K562 (cell line): ENCODE measurements around the gene ANKRD12. TPM values are rescaled to one million over a fixed set of nuclear protein-coding genes. Genes with fewer than 3 reads are reported as not detected.

ENCODE experiments used
- ATAC-seq: fragments of 200-7000 bp; cut with Tn5 transposase; 3 replicates; pipeline ENCODE4 v1.9.1; 2020; ENCODE audit warnings: moderate library complexity
- BruUV-seq: library from RNA; stranded (reverse); fragments of 400-500 nt; replicated peaks from 2 replicates; lab custom pipeline; 2021; lab: Mats Ljungman, UMichigan
- CTCF ChIA-PET: fragments of 300-600 bp; formaldehyde crosslinking; extraction: SDS; loops from one replicate; lab custom pipeline; 2021; ENCODE audit warnings: low intra/inter-chr PET ratio; lab: Yijun Ruan, JAX
- POLR2A ChIA-PET: fragments of 300-600, 350-650 bp; sonication (Branson Sonifier 250); formaldehyde crosslinking; extraction: SDS; loops from one replicate; lab custom pipeline; 2021; ENCODE audit warnings: antibody characterized with exemption, inconsistent platforms; lab: Yijun Ruan, JAX
- DNase-seq, 4 experiments: peaks; one replicate each; pipeline versions ENCODE4 v3.0.0 to v3.0.0-alpha.2; 2011 to 2018; ENCODE audit warnings: low spot score in 3 of 4, mixed read lengths in 3 of 4; ENCODE audit errors: extremely low read depth in 1 of 4
- FAIRE-seq: peaks from 2 replicates; lab custom pipeline; 2011; peaks lifted over from hg19 to GRCh38; lab: Jason Lieb, UNC
- H2AFZ ChIP-seq: 2 replicates; pipeline ENCODE4 v1.6.0; 2011; ENCODE audit warnings: low read depth, low read length, control low read depth, inconsistent platforms
- H3K27ac ChIP-seq: fragments of 200-600 bp; 3 replicates; pipeline ENCODE4 v1.8.0; 2011; ENCODE audit warnings: low read depth, mild to moderate bottlenecking, control low read depth, inconsistent platforms, low read length, moderate library complexity, mixed read lengths; ENCODE audit errors: extremely low read depth
- H3K27me3 ChIP-seq, 2 experiments: fragments of 300-600 bp in 1 of 2; 2 replicates in 1 of 2; 3 replicates in 1 of 2; pipeline versions ENCODE4 v1.6.0 to v1.8.0; 2011; ENCODE audit warnings: inconsistent platforms in 2 of 2, low read length in 2 of 2, mild to moderate bottlenecking in 1 of 2, mixed read lengths in 1 of 2, moderate library complexity in 1 of 2; ENCODE audit not compliant: control insufficient read depth in 2 of 2, insufficient read depth in 2 of 2
- H3K36me3 ChIP-seq: fragments of 300-600 bp; 3 replicates; pipeline ENCODE4 v1.8.0; 2011; ENCODE audit warnings: mild to moderate bottlenecking, low read length, inconsistent platforms; ENCODE audit not compliant: control insufficient read depth, insufficient read depth
- H3K4me1 ChIP-seq, 2 experiments: fragments of 200-600 bp in 1 of 2; replicated peaks in 1 of 2; 2 replicates in 1 of 2; 3 replicates in 1 of 2; pipeline versions ENCODE4 v1.5.1 to v1.8.0; 2011; ENCODE audit warnings: inconsistent platforms in 2 of 2, low read length in 2 of 2, mild to moderate bottlenecking in 1 of 2, mixed read lengths in 1 of 2, moderate library complexity in 1 of 2; ENCODE audit not compliant: control insufficient read depth in 2 of 2, insufficient read depth in 2 of 2
- H3K4me2 ChIP-seq: 2 replicates; pipeline ENCODE4 v1.6.1; 2011; ENCODE audit warnings: low read length, control low read depth, inconsistent platforms, mixed read lengths; ENCODE audit not compliant: insufficient read depth
- H3K4me3 ChIP-seq: fragments of 200-600 bp; sonication (generic), shearing (Covaris generic); 2 replicates; pipeline ENCODE4 v1.5.1; 2016; ENCODE audit warnings: control low read depth, inconsistent platforms
- H3K79me2 ChIP-seq: fragments of 200-600 bp; 3 replicates; pipeline ENCODE4 v1.8.0; 2011; ENCODE audit warnings: low read length, inconsistent platforms; ENCODE audit not compliant: control insufficient read depth, insufficient read depth
- H3K9ac ChIP-seq, 2 experiments: 2 replicates each; pipeline versions ENCODE4 v1.6.0 to v1.6.1; 2011; ENCODE audit warnings: low read depth in 2 of 2, low read length in 2 of 2, control low read depth in 1 of 2, inconsistent platforms in 1 of 2, mild to moderate bottlenecking in 1 of 2, mixed read lengths in 1 of 2; ENCODE audit not compliant: insufficient read depth in 1 of 2
- H3K9me1 ChIP-seq: one replicate; pipeline ENCODE4 v1.6.0; 2011; ENCODE audit warnings: inconsistent platforms, mild to moderate bottlenecking, low read length, moderate library complexity; ENCODE audit not compliant: control insufficient read depth, insufficient read depth
- H3K9me3 ChIP-seq: replicated peaks from 2 replicates; pipeline ENCODE4 v1.5.1; 2011; ENCODE audit warnings: low read depth, low read length, inconsistent platforms; ENCODE audit not compliant: control insufficient read depth, insufficient read depth
- H4K20me1 ChIP-seq: replicated peaks from 2 replicates; pipeline ENCODE4 v1.6.1; 2011; ENCODE audit warnings: low read length, inconsistent platforms, mixed read lengths; ENCODE audit not compliant: control insufficient read depth, insufficient read depth
- GABPB1 ChIP-seq: sonication (generic); formaldehyde crosslinking; IDR thresholded peaks from 2 replicates; pipeline ENCODE4 v1.8.0; 2022; ENCODE audit warnings: mild to moderate bottlenecking, missing genetic modification reagents
- KLF10 ChIP-seq: fragments of 250-450 bp; sonication (Bioruptor Pico); IDR thresholded peaks from 2 replicates; pipeline ENCODE4 v1.6.1; 2021; ENCODE audit warnings: matching md5 sums
- PCBP2 ChIP-seq: fragments of 200-400 bp; formaldehyde crosslinking; IDR thresholded peaks from 2 replicates; pipeline ENCODE4 v1.6.1; 2018; ENCODE audit warnings: low read length, low read depth, mild to moderate bottlenecking, moderate library complexity; ENCODE audit not compliant: poor library complexity, severe bottlenecking
- PRDM10 ChIP-seq: fragments of 450-650 bp; IDR thresholded peaks from 2 replicates; pipeline ENCODE4 v1.6.1; 2018; ENCODE audit not compliant: partially characterized antibody
- RAD51 ChIP-seq: fragments of 450-650 bp; IDR thresholded peaks from 2 replicates; pipeline ENCODE4 v1.7.1; 2016; ENCODE audit warnings: low read depth, mild to moderate bottlenecking, borderline replicate concordance
- TFE3 ChIP-seq: fragments of 450-650 bp; formaldehyde crosslinking; IDR thresholded peaks from 2 replicates; pipeline ENCODE4 v1.4.0; 2020; ENCODE audit warnings: mild to moderate bottlenecking, mixed read lengths
- ZNF384 ChIP-seq: IDR thresholded peaks from 2 replicates; pipeline ENCODE4 v1.6.1; 2012; ENCODE audit warnings: low read depth, low read length, improper control_type of control experiment
- ZZZ3 ChIP-seq: fragments of 450-650 bp; IDR thresholded peaks from 2 replicates; pipeline ENCODE4 v1.6.1; 2016; ENCODE audit warnings: antibody characterized with exemption, mild to moderate bottlenecking, moderate library complexity
- WGBS: fragments of 100-300 bp; shearing (Covaris generic); methylation state at CpG from one replicate; pipeline ENCODE4 v1.1.6; 2016; ENCODE audit warnings: low coverage, mixed read lengths; ENCODE audit not compliant: insufficient coverage; ENCODE audit errors: missing lambda C conversion rate; 5-methylcytosine and 5-hydroxymethylcytosine counted together
- in situ Hi-C: fragments of 300-500 bp; cut with MboI; formaldehyde crosslinking; loops from 4 replicates; pipeline ENCODE4 v1.15.0; 2018; ENCODE audit warnings: inconsistent platforms, mixed read lengths
- intact Hi-C: fragments of 100-400 bp; cut with micrococcal nuclease; formaldehyde crosslinking; loops from 2 replicates; pipeline ENCODE4 v1.14.2; 2022
- polyA plus RNA-seq, 8 experiments: library from polyadenylated mRNA; depleted of rRNA in 4 of 8; stranded (reverse) in 5 of 8; unstranded in 3 of 8; fragments of >200 nt; fragmentation: Nextera tagmentation in 2 of 8; fragmentation: Illumina TruSeq in 1 of 8; extraction: Ambion mirVana in 2 of 8; extraction: Trizol in 1 of 8; gene quantifications; 2 replicates each; pipeline versions ENCODE4 v1.2.1 to v1.2.3, GENCODE V29; 2011 to 2014; ENCODE audit warnings: inconsistent platforms in 1 of 8, missing spikeins in 1 of 8
- total RNA-seq, 7 experiments: library from RNA; depleted of rRNA in 6 of 7; stranded (reverse); fragments of >200 nt in 6 of 7; fragmentation: Illumina TruSeq in 2 of 7; extraction: Trizol in 2 of 7; gene quantifications; 2 replicates each; pipeline versions ENCODE4 v1.2.1 to v1.2.3, GENCODE V29; 2011 to 2021; ENCODE audit warnings: low replicate concordance in 1 of 7
- TF ChIP-seq, protein P1 (sequence below), 2 experiments: fragments of 450-650 bp; IDR thresholded peaks; 2 replicates each; pipeline ENCODE4 v1.6.1; 2016

ANKRD12 gene
- total and polyA plus RNA-seq, 9 of the 15 experiments (the other 6 are each of a cell fraction or from before 2014, with no cell fraction given): 6.6 to 28.2 (median 16.0) TPM

- no peaks in the 10 kb centered on the region for H3K4me1 ChIP-seq
- H3K4me3 ChIP-seq: no peak overlapping the region
- peak; percentile 65 for ATAC-seq
- no peak overlapping the region for H3K27ac ChIP-seq
- H3K79me2 ChIP-seq: no peaks in the 10 kb centered on the region
- intact Hi-C loops: no loop called here
- no peaks in the 10 kb centered on the region for H3K9me3 ChIP-seq
- BruUV-seq: no TSS peak
- no peak overlapping the region for H3K9ac ChIP-seq
- WGBS: 78% methylated on average over 5 of the region's 5 CpGs
- FAIRE-seq: no peak
- peaks cover 32% of the 10 kb centered on the region; the same call in 2 of the 3 replicates for H3K36me3 ChIP-seq
- H3K9me1 ChIP-seq: no peaks in the 10 kb centered on the region
- in situ Hi-C loops: no loop called here
- H4K20me1 ChIP-seq: no peaks in the 10 kb centered on the region
- CTCF ChIA-PET: no interaction called here
- DNase-seq: peak in 2 of 4 experiments; percentile 13 to 18
- POLR2A ChIA-PET: interaction anchor here (0.6 to 1.0 kb wide), 3 partner anchors 14 to 275 kb away, joined by 3 to 4 read pairs (median 3); no protein-coding TSS in a partner anchor
- H3K4me2 ChIP-seq: no peak overlapping the region
- H2AFZ ChIP-seq: no peak overlapping the region
- H3K27me3 ChIP-seq: no peaks in the 10 kb centered on the region
- TF ChIP-seq PCBP2 (no peak), TFE3 (CRISPR knock-in tag) (peak; percentile 72)
These were observed 68.1 kb downstream of the ANKRD12 start for GRCh38 chr18:9204659-9205058.

- WGBS: 79% methylated on average over 3 of the region's 3 CpGs
- H3K36me3 ChIP-seq: peaks cover 33% of the 10 kb centered on the region; the same call in 2 of the 3 replicates
- H3K4me2 ChIP-seq: no peak overlapping the region
- intact Hi-C loops (no loop called here), in situ Hi-C loops (no loop called here)
- H3K4me1 ChIP-seq: no peaks in the 10 kb centered on the region
- DNase-seq (no peak), ATAC-seq (no peak), FAIRE-seq (no peak)
- no peak overlapping the region for H3K9ac ChIP-seq
- H3K79me2 ChIP-seq: no peaks in the 10 kb centered on the region
- H3K4me3 ChIP-seq: no peak overlapping the region
- no peaks in the 10 kb centered on the region for H3K9me1 ChIP-seq
- H3K27me3 ChIP-seq: no peaks in the 10 kb centered on the region
- no peaks in the 10 kb centered on the region for H3K9me3 ChIP-seq
- BruUV-seq: no TSS peak
- no peak overlapping the region for H3K27ac ChIP-seq
- ChIA-PET CTCF (no interaction called here), POLR2A (interaction anchor here (1.1 kb wide), 1 partner anchor 15 kb away, joined by 3 read pairs; no protein-coding TSS in a partner anchor)
- no peaks in the 10 kb centered on the region for H4K20me1 ChIP-seq
- H2AFZ ChIP-seq: no peak overlapping the region
- TF ChIP-seq GABPB1 (CRISPR knock-in tag): no peak
- TF ChIP-seq RAD51: no peak
- TF ChIP-seq ZNF384: no peak
- TF ChIP-seq ZZZ3: no peak
- no peak for TF ChIP-seq PRDM10
- TF ChIP-seq, protein P1, sequence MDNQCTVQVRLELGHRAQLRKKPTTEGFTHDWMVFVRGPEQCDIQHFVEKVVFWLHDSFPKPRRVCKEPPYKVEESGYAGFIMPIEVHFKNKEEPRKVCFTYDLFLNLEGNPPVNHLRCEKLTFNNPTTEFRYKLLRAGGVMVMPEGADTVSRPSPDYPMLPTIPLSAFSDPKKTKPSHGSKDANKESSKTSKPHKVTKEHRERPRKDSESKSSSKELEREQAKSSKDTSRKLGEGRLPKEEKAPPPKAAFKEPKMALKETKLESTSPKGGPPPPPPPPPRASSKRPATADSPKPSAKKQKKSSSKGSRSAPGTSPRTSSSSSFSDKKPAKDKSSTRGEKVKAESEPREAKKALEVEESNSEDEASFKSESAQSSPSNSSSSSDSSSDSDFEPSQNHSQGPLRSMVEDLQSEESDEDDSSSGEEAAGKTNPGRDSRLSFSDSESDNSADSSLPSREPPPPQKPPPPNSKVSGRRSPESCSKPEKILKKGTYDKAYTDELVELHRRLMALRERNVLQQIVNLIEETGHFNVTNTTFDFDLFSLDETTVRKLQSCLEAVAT (IDR thresholded peaks at IDR 0.05): no peak
- no peak for TF ChIP-seq KLF10
These were observed 69.8 kb downstream of the ANKRD12 start for GRCh38 chr18:9206421-9206820.
